ENCODE results near the gene DCLK1.

DCLK1 gene

DNA sequence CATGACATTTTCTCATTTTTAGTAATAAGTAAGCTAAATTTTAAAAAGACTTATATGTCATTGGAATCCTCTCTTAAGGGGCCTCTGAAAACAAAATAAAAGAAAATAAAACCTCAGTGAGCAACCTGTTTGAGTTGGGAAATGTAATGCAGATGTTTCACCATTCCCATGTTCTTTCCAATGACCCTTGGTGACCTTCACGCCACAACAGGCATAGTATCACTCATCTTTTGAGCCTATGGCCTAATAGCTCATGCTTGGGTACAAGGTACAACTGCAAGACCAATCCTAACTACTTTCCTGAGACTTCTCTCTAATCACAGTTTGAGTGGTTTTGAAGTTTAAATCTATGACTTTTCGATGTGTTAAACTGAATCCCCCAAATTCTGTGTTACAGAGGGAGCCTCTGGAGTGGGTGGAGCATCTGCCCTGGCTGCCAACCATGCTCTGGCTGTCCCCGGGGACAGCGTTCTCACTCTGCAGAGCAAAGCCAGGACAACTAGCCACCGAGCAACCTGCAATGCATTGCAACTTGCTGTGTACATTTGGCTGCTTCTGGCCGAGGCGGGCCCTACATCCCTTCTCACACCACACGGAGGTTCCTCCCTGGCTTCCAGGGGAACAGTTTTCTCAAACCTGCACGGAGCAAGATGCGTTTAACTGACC, 346.8 kb downstream of the DCLK1 start:
- DNase-seq (ENCODE audit: low spot score), result no peak

DNA sequence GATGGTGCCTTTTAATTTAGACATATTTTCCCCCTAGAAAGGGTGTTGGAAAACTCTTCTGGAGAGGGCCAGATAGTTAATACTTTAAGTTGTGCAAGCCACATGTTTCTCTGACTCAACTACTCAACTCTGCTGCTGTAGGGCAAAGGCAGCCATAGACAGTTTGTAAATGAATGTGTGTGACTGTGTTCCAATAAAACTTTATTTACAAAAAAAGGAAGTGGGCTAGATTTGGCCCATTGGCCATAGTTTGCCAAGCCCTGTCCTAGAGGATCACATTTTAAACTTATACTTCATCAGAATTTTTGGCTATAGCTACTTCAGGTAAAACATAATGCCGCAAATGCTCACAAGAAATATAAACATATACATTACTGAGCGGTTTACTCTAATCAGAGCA, 348.4 kb downstream of the DCLK1 start:
- no peak for DNase-seq (ENCODE audit: low spot score)

DNA sequence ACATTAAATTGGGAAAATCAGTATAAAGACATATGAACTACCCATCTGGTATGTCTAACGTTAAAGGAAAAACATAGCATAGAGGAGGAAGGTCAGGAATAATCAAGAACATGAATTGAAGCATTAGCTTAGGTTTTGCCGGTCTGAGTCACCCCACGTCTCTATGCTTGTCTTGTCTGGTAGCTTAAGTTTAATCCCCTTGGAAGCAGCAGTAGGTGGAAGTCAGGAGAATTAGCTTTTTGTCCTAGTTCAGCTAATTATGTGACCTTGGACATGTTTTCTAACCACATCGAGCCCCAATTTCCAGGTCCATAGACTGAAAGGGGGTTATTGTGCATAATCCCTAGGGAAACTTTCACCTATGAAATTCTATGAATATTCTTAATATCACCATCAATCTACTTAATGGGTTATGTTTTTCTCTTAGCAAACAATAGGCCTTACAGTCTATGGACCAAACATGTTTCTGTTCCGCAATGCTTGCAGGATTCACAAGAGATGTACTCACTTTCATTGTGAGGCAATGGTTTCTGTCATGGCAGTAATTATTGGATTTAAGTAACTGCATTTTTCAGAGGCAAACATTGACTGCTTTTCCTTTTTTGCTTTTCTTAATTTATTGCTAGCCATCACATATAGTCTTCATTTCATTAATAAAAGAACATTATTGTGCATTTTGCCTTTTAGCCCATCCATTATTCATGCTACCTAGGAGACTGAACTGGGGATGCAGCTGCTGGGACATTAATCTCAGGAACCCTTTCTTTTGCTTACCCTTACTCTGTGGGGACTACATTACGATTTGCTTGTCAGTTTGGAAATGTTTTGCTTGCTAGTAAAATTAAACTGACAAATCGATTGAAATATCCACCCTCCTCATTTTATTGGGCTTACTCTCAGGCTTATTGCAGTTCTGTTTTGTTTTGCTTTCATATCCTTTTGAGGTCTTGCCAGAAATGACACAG, 349.9 kb downstream of the DCLK1 start:
- no peak for DNase-seq (ENCODE audit: low spot score)

DNA sequence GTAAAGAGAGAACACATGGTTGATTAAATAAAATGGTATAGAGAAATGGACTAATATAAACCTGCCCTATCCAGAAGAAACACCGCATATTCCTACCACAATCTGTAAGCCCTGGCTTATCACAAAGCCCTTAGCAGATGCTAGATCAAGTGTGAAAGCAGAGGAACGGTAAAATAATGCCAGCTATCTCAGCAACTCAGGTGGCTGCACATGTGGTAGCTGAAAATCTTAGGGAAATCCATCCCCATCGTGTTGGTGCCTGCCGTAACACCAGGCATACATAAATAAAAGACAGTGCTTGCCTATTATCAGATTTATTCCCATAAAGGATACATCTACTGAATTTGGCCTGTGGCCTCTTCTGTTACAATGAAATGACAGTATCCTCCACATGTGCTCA, 350.6 kb downstream of the DCLK1 start:
- DNase-seq (ENCODE audit: low spot score), result no peak

DNA sequence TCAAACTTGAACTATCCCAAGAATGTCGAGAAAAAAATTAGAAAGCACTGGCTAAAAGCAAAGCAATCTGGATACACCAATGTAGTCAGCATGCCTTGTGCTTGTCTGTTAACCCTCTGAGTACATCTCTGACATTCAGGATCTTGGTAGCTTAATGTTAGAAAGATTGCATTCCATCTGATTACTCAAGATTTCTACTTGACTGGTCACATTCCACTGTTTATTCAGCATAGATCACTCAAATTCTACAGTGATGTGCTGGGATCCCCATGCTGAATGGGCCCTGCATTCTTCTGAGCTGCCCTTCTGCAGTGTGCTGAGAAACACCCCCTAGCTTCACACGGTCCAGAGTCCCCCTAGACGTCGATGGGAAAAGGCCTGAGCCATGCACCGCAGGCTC, 359.3 kb downstream of the DCLK1 start:
- peak; percentile 79 for DNase-seq (ENCODE audit: low spot score)

DNA sequence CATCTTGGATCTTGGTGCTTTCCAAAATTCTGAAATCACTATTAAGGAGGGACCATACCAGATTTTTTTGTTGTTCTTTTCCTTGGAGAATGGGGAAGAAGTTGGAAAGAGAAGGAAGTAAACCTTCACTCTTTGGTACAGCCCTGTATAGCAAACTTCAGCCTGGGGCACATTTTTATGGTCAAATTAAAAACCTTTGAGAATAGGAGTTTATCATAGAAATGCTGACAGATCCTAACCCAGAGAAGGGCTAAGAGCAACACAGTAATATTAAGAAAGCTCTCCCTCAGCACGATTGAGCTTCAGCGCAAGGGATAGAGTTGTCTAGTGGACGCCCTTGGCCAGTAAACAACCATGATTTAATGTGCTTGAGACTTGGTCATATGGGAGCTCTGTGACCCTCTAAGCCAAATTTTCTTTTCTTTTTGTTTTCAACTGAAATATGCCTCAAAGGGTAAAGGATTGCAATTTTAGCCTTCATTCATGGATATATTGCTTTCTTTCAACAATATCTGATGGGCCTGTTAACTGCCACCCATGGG, 360.4 kb downstream of the DCLK1 start:
- DNase-seq (ENCODE audit: low spot score), result no peak

- no peak for DNase-seq (ENCODE audit: low spot score)
Measured at GRCh38 chr13:35769812-35770211, 361.4 kb downstream of the DCLK1 start.

- no peak for DNase-seq (ENCODE audit: low spot score)
Measured at GRCh38 chr13:35768551-35768950, 362.6 kb downstream of the DCLK1 start.

GRCh38 chr13:35768073-35768472, 363.1 kb downstream of the DCLK1 start:
- no peak for DNase-seq (ENCODE audit: low spot score)

- no peak for DNase-seq (ENCODE audit: low spot score)
Measured at GRCh38 chr13:35767256-35767976, 363.8 kb downstream of the DCLK1 start.

DNA sequence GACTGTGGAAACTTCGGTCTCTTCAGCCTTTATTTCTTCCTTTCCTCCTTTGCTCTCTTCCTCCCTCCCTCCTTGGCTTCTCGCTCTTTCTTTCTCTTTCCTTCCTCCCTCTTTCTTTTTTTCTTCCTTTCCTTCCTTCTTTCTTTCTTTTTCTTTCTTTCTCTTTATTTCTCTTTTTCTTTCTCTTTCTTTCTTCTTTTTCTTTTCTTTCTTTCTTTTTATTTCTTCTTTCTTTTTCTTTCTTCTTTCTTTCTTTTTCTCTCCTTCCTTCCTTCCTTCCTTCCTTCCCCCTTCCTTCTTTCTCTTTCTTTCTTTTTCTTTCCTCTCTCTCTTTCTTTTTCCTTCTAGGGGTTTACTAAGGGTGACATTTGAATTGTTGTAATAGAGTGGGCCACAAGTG, 364.5 kb downstream of the DCLK1 start:
- DNase-seq (ENCODE audit: low spot score), result no peak

DNA sequence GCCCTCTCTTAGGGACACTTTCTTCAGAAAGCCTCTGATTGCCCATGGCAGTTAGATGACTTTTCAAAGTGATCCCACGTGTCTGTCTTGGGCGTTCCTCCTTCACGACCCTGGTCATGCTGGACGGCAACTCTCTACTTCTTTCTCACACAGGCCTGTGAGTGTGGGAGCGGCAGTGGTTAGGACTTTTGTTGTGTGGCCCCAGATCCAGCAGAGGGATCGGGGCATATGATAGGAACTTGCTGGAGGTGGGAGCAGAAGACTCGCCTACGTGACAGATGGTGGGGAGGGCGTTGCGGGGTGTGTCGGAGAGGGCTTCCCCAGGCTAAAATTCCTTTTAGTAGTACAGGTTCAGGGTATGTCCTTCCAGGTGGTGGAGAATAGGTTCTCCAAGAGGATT, 365.2 kb downstream of the DCLK1 start:
- no peak for DNase-seq (ENCODE audit: low spot score)

DNA sequence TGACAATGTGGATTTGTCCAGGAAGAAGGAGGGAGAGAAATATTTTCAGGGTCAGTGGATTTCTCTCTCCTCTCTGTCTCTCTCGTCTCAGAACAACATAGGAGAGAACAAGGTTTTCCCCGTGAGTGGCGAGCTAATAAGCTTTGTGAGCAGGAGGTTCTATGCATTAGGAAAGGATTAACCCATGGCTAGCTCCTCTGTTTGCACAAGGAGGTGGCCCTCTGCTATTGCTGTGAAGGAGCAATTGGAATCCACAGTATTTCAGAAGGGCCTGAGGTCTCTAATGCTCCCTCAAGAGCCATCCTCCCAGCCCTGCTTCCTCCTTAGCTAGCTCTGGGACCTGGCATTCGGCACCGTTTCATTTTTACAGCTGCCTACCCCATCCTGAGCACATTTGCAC, 365.8 kb downstream of the DCLK1 start:
- no peak for DNase-seq (ENCODE audit: low spot score)

GRCh38 chr13:35764326-35765015, 366.7 kb downstream of the DCLK1 start:
- DNase-seq (ENCODE audit: low spot score), result peak; percentile 59

GRCh38 chr13:35763782-35764123, 367.4 kb downstream of the DCLK1 start:
- no peak for DNase-seq (ENCODE audit: low spot score)

- DNase-seq (ENCODE audit: low spot score), result no peak
Measured at GRCh38 chr13:35763060-35763781, 368.0 kb downstream of the DCLK1 start.

DNA sequence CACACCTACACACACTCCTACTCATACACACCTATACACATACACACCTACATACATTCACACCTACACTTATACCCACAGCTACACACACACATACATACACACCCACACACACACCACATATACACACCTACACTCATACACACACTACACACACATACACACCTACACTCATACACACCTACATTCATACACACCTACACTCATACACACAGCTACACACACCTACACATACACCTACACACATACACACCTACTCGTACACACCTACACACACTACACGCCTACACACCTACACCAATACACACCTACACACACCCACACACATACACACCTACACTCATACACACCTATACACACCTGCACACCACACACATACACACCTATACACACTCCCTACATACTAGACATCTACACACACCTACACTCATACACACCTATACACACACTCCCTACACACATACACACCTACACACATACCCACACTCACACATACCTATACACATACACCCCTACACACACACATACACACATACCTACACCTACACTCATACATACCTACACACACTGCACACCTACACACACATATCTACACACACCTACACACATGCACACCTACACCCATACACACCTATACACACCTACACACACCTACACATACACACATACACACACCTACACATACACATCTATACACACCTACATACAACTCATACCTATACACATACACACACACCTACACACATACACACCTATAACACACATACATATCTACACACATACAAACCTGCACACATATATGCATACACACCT, 369.5 kb downstream of the DCLK1 start:
- DNase-seq (ENCODE audit: low spot score), result no peak

DNA sequence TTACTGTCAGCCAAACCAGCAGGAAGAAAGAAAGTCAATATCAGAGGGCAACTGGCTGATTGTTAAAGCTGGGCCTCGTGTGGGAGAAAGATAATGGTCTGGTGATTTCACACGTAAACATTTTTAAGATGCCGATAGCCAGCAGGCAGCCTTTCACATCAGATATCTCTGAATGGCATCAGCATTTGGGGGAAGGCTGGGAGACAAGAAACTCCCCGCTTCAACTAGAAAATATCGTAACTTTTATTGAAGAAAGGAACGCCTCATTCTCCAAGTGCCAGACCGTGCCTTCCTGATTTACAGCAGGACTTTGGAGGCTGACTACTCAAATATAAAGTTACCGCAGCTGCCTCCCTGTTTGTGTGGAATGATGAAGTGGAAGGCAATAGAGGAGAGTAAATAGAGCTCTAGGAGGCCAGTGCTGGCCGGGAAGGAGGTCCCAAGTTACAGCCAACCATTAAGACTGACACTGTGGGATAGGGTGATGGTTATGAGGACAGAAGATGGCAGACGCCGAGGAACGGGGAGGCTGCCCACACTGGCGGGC, 370.4 kb downstream of the DCLK1 start:
- DNase-seq (ENCODE audit: low spot score), result no peak

- DNase-seq (ENCODE audit: low spot score), result no peak
Measured at GRCh38 chr13:35747594-35747993, 383.6 kb downstream of the DCLK1 start.

- DNase-seq (ENCODE audit: low spot score), result no peak
Measured at GRCh38 chr13:35744566-35745178, 386.5 kb downstream of the DCLK1 start.

Data from AG08396 (cell line).